ENCODE measurements around the gene SNX12.

SNX12 gene

GRCh38 chrX:71068044-71068918, at the start of gene SNX12:
Gene SNX12 (minus strand): TSS chrX:71068334. CDS start chrX:71068306, 28 bp downstream.
- peak; percentile 95 for DNase-seq

GRCh38 chrX:71117358-71117757, 49.2 kb upstream of the SNX12 start:
- DNase-seq, result no peak

DNA sequence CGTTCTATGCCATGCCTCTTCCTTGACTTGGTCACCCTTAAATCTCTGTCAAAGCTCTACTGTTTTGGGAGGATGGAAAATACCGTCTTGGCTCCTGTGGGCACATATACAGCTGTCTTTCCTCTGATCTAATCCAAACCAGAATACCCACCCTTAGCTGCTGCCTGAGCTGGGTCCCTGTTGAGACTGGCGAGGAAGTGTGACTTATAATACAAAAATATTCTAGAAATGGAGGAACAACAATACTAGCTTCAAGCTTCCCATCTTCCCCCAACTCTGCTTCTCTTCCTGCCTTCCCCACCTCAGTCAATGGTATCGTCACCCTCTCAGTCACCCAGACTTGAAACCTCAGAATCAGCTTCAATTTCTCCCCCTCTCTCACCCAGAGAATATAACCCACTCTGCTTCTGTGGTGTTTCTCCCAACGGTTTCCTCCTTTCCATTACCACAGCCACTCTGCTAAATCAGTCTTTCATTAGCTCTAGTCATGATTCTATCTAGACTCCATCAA, 43.8 kb upstream of the SNX12 start:
- DNase-seq, result peak; percentile 54

DNA sequence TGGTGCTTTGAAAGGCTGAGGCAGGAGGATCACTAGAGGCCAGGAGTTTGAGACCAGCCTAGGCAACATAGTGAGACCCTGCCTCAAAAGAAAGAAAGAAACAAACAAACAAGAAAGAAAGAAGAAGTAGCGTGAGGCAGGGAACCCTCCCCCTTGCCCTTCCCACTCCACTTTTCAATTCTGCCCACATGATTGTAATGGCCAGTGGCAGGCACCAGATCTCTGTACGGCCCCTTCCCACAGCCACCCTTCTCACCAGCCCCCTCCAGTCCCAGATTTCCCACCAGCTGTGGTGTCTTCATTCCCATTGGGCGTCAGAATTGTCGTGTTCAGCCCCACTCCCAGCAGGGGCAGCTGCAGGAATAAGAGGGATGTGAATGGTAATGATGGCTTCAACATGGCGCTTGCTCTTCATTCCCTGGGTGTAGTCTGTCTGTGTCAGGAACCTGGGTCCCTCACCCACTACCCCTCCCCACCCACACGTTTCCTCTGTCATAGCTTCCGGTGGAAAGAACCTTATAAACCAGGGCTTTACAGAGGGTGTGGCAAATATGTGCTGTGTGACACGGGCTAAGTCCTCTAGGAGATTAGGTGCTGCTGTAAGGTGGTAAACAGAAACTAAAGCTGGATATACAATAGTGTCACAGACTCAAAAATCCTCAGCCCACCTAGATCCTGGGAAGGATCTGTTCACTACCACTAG, 43.2 kb upstream of the SNX12 start, which contains the start of gene IL2RG:
Gene IL2RG, minus strand, starts transcription at position 437 of the 703 bp plus-strand sequence. Its CDS starts 38 bp downstream, at position 399.
- peak; percentile 92 for DNase-seq

- DNase-seq, result no peak
Observed at GRCh38 chrX:71109051-71109450, 40.9 kb upstream of the SNX12 start.

DNA sequence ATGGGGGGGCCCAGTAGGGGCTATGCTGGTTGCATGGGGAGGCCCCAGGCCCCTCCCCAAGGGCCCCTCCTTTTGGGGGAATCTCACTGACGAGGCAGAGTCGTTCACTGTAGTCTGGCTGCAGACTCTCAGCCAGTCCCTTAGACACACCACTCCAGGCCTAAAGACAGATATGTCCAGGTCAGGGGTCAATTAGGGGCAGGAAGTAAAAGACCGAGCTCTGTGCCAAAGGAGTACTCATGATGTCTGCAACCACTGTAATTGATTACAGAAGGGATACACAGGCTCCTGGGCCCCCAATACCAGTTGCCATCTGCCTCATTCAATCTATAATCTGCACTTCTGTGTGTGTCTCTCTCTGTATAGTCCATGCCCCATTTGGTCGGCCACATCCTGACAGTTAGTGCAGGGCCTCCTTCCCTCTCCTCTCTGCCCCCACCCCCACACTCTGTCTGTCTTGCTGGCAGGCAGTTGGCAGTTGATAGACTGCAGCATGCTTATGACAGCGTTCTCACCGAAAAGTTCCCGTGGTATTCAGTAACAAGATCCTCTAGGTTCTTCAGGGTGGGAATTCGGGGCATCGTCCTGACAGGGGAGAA, 39.7 kb upstream of the SNX12 start:
- no peak for DNase-seq

DNA sequence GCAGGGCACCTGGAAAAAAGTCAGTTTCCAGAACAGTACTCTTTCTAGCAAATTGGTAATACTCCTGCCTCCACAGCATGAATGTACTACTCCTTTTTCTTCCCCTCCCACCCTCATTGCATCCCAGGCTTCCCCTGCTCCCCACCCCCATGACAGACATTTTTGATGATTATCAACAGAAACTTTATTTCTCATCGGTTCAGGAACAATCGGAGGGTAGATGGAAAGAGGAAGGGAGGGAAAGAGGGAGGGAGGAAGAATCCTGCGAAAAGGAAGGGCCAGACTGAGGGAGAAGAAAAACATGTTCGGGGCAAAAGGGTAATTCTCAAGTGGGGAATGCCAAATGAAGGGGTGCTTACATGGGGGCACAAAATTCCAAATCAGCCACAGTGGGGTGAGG, 39.1 kb upstream of the SNX12 start:
- no peak for DNase-seq

DNA sequence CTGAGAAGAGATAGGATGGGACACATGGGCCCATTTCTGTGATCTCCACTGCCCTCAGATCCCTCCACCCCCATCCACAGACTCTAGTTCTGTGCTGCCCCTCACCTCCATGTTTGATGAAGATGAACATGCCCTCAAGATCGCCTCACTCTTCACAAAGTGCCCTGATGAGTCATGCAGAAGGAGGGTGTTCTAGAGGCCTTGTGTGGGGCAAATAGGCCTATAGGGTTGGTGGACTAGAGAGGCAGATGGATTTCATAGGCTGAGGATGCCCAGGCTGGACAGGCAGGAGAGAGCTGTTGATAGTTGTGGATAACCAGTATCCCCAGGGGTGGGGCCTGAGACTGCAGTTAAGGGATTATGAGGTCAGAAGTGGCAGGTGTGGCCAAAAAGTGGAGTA, 38.3 kb upstream of the SNX12 start, which contains the start of gene CXorf65:
Gene CXorf65, minus strand, starts transcription at position 314 of the 400 bp plus-strand sequence. Its CDS starts 184 bp downstream, at position 130.
- peak; percentile 55 for DNase-seq

GRCh38 chrX:71105628-71106027, 37.5 kb upstream of the SNX12 start:
- no peak for DNase-seq

DNA sequence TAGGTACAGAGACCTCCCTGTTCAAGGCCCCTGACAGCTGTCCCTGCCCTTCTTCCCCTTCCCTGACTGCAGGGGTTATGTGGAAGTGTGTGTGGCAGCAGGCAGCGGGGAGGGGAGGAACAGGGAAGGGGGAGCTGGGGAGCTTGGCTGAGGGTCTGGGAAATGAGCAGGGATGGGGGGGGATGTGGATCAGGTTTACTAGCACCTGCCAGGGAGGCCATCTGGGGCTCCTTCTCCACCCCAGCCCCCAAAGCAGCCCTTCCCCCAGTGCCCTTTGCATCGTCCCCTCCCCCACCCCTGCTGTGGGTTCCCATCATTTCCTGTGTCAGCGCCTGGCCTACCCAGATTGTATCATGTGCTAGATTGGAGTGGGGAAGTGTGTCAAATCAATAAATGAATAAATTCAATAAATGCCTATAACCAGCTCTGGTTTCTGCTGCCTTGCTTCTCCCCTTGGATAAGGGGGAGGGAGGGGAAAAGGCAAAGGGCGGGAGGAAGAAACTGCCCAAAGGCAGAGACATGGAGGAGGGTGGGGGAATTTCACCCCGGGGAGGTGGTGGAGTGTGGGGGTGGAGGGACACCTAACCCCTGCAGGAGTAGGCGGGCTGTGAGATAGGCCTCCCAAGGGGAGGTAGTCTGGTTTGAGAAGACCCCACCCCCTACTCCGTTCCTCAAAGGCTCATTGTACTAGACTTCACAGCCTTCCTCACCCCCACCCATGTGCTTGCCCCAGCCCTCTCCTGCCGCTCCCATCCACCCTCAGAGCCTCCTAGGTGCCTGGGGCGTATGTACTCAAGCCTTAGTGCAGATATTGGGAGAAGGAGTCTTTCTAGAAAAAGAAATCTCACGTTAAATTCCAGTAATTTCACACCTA, 35.2 kb upstream of the SNX12 start:
- DNase-seq, result peak; percentile 59

GRCh38 chrX:71102292-71102691, 34.2 kb upstream of the SNX12 start:
- DNase-seq, result no peak

DNA sequence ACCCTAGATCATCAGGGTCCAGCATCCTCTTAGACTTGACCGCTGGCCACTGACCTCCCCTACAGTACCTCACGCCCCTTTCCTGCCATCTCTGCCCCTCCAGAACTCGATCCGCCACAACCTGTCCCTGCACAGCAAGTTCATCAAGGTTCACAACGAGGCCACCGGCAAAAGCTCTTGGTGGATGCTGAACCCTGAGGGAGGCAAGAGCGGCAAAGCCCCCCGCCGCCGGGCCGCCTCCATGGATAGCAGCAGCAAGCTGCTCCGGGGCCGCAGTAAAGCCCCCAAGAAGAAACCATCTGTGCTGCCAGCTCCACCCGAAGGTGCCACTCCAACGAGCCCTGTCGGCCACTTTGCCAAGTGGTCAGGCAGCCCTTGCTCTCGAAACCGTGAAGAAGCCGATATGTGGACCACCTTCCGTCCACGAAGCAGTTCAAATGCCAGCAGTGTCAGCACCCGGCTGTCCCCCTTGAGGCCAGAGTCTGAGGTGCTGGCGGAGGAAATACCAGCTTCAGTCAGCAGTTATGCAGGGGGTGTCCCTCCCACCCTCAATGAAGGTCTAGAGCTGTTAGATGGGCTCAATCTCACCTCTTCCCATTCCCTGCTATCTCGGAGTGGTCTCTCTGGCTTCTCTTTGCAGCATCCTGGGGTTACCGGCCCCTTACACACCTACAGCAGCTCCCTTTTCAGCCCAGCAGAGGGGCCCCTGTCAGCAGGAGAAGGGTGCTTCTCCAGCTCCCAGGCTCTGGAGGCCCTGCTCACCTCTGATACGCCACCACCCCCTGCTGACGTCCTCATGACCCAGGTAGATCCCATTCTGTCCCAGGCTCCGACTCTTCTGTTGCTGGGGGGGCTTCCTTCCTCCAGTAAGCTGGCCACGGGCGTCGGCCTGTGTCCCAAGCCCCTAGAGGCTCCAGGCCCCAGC, 32.7 kb upstream of the SNX12 start:
- DNase-seq, result no peak

- DNase-seq, result no peak
Observed at GRCh38 chrX:71099736-71100135, 31.6 kb upstream of the SNX12 start.

GRCh38 chrX:71098951-71099506, 30.9 kb upstream of the SNX12 start:
- no peak for DNase-seq

GRCh38 chrX:71098302-71098701, 30.2 kb upstream of the SNX12 start:
- DNase-seq, result peak; percentile 78

GRCh38 chrX:71096760-71097032, 28.6 kb upstream of the SNX12 start:
- DNase-seq, result no peak

GRCh38 chrX:71095981-71096759, 28.0 kb upstream of the SNX12 start:
- peak; percentile 66 for DNase-seq

DNA sequence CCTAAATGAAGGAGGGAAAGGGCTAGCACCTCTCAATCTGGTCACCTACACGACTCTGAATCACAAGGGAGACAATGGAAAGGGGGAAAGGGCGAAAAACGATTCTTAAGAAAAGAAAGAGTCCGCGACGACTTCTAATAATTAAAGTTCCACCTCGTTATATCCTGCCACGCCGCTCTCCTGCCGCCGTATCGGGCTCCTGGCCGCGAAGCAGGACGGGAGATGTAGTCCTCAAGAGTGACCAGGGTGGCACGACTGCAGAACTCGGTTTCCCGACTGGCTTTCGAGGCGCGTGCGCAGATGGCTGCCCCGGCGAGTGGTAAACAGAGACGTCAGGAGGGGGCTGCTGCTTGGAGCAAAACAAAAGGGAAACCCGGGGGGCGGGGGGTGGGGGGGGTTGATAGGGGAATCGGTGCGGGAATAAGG, 27.4 kb upstream of the SNX12 start, which contains the start of gene FOXO4:
Gene FOXO4, plus strand, starts transcription at position 297 of the 426 bp plus-strand sequence. CDS start 678 bp downstream, outside the sequence.
- peak; percentile 89 for DNase-seq

GRCh38 chrX:71095033-71095432, 26.9 kb upstream of the SNX12 start:
- no peak for DNase-seq

GRCh38 chrX:71091263-71091662, 23.1 kb upstream of the SNX12 start:
- DNase-seq, result no peak

All from CD4-positive, alpha-beta T cell treated with Interleukin-4 for 4 hours (primary cell).